ENCODE measurements around the gene PDP2.

DNA sequence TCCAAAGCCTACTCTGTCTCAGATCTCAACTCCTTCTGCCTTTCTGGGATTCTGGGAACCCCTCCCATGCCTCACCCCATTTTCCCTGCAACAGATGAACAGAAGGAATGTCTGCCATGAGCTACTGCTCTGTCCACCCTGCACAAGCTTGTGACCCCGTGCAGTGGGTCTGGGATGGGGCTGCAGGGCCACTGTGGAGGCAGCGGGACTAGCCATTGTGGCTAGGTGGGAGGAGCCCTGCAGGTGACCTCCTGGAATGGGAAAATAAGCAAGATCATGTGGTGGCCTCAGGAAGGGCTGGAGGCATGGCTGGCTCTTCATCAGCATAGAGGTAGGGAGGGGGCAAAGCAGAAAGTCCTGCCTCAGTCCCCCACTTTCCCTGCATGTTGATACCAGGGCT, 13.7 kb downstream of the PDP2 start:
- TF ChIP-seq PHF20 (IDR thresholded peaks at IDR 0.05; ENCODE audit: partially characterized antibody) (no peak), ZNF354B (CRISPR knock-in tag; IDR thresholded peaks at IDR 0.05) (no peak), EZH2 (IDR thresholded peaks at IDR 0.05; ENCODE audit: borderline replicate concordance, low read depth, low read length) (no peak), NR4A1 (CRISPR knock-in tag; IDR thresholded peaks at IDR 0.05) (no peak), NR4A1 (tag; IDR thresholded peaks at IDR 0.05) (no peak), CREB1 (IDR thresholded peaks at IDR 0.05) (no peak), CREB1 (CRISPR knock-in tag; IDR thresholded peaks at IDR 0.05) (no peak), ZNF197 (CRISPR knock-in tag; IDR thresholded peaks at IDR 0.05; ENCODE audit: low read depth) (no peak), RBM39 (optimal IDR thresholded peaks at IDR 0.05; ENCODE audit: low read depth, low read length) (no peak), SP1 (CRISPR knock-in tag; IDR thresholded peaks at IDR 0.05) (no peak), IRF2 (CRISPR knock-in tag; IDR thresholded peaks at IDR 0.05) (no peak)
- TF ChIP-seq, protein P1, sequence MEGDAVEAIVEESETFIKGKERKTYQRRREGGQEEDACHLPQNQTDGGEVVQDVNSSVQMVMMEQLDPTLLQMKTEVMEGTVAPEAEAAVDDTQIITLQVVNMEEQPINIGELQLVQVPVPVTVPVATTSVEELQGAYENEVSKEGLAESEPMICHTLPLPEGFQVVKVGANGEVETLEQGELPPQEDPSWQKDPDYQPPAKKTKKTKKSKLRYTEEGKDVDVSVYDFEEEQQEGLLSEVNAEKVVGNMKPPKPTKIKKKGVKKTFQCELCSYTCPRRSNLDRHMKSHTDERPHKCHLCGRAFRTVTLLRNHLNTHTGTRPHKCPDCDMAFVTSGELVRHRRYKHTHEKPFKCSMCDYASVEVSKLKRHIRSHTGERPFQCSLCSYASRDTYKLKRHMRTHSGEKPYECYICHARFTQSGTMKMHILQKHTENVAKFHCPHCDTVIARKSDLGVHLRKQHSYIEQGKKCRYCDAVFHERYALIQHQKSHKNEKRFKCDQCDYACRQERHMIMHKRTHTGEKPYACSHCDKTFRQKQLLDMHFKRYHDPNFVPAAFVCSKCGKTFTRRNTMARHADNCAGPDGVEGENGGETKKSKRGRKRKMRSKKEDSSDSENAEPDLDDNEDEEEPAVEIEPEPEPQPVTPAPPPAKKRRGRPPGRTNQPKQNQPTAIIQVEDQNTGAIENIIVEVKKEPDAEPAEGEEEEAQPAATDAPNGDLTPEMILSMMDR (IDR thresholded peaks at IDR 0.05 in 2 of 3, conservative IDR thresholded peaks at IDR 0.05 in 1 of 3; ENCODE audit: insufficient read depth in 2 of 3, low read depth in 1 of 3, low read length in 3 of 3) = no peak
- TF ChIP-seq, protein P2, sequence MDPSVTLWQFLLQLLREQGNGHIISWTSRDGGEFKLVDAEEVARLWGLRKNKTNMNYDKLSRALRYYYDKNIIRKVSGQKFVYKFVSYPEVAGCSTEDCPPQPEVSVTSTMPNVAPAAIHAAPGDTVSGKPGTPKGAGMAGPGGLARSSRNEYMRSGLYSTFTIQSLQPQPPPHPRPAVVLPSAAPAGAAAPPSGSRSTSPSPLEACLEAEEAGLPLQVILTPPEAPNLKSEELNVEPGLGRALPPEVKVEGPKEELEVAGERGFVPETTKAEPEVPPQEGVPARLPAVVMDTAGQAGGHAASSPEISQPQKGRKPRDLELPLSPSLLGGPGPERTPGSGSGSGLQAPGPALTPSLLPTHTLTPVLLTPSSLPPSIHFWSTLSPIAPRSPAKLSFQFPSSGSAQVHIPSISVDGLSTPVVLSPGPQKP (CRISPR knock-in tag; IDR thresholded peaks at IDR 0.05) = no peak
- TF ChIP-seq, protein P3, sequence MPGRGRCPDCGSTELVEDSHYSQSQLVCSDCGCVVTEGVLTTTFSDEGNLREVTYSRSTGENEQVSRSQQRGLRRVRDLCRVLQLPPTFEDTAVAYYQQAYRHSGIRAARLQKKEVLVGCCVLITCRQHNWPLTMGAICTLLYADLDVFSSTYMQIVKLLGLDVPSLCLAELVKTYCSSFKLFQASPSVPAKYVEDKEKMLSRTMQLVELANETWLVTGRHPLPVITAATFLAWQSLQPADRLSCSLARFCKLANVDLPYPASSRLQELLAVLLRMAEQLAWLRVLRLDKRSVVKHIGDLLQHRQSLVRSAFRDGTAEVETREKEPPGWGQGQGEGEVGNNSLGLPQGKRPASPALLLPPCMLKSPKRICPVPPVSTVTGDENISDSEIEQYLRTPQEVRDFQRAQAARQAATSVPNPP (IDR thresholded peaks at IDR 0.05; ENCODE audit: borderline replicate concordance, insufficient read depth, insufficient read length) = no peak
- TF ChIP-seq, protein P4, sequence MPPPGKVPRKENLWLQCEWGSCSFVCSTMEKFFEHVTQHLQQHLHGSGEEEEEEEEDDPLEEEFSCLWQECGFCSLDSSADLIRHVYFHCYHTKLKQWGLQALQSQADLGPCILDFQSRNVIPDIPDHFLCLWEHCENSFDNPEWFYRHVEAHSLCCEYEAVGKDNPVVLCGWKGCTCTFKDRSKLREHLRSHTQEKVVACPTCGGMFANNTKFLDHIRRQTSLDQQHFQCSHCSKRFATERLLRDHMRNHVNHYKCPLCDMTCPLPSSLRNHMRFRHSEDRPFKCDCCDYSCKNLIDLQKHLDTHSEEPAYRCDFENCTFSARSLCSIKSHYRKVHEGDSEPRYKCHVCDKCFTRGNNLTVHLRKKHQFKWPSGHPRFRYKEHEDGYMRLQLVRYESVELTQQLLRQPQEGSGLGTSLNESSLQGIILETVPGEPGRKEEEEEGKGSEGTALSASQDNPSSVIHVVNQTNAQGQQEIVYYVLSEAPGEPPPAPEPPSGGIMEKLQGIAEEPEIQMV (tag; conservative IDR thresholded peaks at IDR 0.05; ENCODE audit: low read depth) = no peak

Data from K562 (cell line).